Measurements from ENCODE around the gene UBC.
"Not testable (repeated sequence)": the region's sequence is repeated elsewhere in the genome, so short reads cannot be mapped to it uniquely, and the experiment has no call there.

UBC gene

DNA sequence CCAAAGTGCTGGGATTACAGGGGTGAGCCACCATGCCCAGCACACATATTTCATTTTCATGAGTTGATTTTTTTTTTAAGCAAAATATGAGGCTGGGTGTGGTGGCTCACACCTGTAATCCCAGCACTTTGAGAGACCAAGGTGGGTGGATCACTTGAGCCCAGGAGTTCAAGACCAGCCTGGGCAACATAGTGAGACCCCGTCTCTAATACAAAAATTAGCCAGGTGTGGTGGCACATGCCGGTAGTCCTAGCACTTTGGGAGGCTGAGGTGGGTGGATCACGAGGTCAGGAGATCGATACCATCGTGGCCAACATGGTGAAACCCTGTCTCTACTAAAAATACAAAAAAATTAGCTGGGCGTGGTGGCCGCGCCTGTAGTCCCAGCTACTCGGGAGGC is 17.1 kb upstream of the UBC start:
- not testable (repeated sequence) for DNase-seq

DNA sequence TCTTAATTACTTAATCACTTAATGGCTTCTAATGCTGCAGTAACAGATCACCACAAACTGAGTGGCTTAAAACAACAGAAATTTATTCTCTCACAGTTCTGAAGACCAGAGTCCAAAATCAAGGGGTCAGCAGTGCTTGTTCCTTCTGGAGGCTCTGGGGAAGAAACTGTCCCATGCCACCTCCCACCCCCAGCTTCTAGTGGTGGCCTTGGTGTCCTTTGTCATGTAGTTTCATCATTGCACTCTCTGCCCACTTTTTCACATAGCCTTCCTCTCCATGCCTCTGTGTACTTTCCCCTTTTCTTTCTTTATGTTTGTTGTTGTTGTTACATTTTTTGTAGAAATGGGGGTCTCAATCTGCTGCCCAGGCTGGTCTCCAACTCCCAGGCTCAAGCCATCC is 16.1 kb upstream of the UBC start:
- DNase-seq = no peak

DNA sequence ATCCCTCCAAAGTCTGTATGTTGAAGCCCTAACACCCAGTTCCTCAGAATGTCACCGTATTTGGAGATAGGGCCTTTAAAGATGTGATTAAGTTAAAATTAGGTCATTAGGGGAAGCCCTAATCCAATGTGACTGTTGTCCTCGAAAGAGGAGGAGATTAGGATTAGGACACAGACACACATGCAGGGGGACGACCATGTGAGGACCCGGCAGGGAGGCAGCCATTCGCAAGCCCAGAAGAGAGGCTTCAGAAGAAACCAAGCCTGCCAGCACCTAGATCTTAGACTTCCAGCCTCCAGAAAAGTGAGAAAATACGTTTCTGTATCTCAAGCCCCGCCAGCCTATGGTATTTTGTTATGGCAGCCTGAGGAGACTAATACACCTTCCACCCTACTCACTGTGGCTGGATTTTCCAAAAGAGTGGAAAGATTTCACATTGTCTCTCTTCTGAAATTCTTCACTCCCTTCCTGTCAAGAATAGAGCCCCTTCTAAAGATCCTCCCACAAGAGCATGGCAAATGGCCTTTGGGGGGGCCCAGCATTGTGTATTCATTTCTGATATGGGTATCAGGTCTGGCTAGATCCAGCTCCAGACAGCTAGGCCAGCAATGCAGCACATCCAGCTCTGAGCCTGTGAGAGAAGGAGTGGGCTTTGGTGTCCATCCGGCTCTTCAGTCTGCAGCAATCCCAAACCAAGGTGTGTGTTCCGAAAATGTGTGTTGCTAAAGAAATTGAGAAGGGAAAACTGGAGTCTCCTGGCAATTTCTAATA is 15.4 kb upstream of the UBC start:
- no peak for DNase-seq

DNA sequence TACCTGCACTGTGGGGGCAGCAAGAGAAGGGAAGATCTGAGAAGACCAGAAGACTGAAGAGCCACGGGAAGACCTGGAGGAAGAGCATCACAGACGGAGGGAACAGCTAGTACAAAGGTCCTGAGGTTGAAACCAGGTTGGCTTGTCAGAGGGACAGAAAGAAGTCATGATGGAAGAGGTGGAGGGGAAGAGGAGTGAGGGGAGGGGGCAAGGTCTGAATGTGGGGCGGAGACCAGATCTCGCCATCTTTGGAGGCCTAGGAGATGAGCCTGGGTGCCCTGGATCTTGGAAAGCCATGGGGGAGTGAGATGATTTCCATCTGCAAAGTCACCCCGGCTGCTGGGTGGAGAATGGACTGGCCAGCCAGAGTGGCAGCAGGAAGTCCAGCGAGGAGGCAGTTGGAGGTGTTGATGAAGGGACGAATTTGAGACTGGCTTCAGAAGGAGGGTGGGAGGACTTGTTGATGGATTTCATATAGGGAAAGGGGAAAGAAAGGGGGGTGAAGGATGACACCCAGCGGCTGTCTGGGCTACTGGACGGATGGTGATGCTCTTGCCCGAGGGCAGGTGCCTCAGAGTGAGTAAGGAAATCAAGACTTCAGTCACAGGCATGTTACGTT is 14.6 kb upstream of the UBC start:
- DNase-seq = no peak

DNA sequence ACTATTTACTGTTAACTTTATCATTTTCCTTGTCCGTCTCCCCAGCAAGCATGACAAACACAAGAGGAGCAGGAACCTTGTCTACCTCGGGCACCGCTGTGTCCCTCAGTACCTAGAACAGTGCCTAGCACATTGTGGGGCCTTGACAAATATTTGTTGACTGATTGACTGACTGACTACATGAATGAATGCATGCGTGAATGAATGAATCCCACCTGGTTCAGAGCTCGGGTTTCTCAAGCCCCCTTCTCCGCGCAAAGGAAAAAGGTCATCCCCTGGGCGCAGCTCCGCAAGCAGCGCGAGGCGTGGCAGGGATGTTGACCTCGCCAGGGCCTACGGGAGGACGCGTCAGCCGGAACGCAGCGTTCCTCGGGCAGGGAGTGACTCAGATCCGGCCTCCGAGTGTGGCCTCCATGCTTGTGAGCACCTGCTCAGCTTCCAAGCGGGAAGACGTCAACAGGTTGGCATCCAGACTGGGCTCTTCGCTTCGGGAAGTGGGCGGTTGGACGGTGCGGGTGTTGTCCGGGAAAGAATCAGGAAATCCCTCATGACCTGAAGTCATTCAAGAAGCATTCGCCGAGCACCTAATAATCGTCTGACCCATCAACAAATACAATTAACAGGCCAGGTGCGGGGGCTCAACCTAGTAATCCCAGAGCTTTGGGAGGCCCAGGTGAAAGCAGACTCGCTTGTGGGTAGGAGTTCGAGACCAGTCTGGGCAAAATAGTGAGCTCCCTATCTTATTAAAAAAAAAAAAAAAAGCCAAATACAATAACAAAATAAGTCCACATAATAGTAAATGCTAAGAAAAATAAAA is 13.9 kb upstream of the UBC start:
- DNase-seq = no peak

DNA sequence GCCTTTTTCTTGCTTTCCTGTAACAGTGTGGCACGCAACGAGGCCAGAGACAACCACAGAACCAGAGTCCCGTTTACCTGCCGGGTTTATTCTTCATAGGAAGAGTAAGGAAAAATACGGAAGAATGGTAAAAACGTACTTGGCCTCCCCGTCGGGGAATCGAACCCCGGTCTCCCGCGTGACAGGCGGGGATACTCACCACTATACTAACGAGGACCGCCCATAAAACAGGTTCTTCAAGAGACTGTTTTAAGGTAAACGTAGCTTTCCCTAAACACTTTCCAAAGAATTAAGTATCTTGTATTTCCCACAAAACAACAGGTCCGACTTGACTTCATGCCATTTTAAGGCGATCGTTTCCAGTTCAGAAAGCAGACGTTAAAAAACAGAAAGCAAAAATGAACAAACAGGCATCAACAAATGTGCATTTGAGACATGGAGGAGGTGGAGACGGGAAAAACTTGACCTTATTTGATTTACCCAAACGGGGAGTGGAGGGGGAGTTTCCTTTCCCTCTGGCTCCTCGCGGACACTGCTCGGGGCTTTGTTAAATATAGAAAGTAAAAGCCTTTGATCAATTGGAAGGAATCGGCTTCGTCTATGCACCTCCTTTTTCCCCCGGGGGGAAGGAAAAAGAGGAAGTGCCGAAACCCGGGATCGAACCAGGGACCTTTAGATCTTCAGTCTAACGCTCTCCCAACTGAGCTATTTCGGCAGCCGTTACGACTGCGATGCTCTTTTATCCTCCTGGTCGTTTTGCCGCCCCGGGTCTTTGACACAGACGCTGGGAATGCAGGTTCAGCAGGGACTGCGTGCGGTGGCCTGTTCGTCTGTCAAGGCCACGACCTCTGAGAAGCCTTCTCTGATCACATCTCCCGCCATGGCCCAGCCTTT is 13.0 kb upstream of the UBC start:
- no peak for DNase-seq

DNA sequence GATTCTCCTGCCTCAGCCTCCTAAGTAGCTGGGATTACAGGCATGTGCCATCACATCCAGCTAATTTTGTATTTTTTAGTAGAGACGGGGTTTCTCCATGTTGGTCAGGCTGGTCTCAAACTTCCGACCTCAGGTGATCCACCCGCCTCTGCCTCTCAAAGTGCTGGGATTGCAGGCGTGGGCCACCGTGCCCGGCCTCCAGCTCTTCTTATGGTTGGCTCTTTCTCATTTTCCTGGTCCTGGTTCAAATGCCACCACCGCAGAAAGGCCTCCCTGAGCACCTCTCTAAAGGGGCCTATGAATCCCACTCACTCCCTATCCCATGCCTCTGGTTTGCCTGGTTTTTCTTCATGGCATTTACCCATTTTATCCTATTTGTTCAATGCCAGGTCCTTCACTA is 11.3 kb upstream of the UBC start:
- not testable (repeated sequence) for DNase-seq

DNA sequence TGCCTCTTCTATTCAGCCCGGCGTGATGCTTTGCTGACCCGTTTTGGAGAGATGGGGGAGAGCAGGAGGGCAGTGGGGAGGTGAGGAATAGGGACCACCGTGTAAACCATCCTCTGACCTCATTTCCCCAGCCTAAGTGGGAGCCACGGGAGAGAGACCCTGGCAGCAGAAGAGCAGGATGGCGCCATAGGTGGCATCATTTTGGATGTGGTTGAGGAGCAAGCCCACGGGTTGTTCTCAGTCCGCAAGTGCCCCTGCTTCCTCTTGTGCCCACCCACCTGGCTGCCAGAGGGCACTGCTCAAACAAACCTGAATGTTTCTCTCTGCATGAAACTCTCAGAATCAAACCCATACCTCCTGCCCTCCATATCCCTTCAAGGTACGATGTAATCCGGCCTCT is 10.7 kb upstream of the UBC start:
- no peak for DNase-seq

DNA sequence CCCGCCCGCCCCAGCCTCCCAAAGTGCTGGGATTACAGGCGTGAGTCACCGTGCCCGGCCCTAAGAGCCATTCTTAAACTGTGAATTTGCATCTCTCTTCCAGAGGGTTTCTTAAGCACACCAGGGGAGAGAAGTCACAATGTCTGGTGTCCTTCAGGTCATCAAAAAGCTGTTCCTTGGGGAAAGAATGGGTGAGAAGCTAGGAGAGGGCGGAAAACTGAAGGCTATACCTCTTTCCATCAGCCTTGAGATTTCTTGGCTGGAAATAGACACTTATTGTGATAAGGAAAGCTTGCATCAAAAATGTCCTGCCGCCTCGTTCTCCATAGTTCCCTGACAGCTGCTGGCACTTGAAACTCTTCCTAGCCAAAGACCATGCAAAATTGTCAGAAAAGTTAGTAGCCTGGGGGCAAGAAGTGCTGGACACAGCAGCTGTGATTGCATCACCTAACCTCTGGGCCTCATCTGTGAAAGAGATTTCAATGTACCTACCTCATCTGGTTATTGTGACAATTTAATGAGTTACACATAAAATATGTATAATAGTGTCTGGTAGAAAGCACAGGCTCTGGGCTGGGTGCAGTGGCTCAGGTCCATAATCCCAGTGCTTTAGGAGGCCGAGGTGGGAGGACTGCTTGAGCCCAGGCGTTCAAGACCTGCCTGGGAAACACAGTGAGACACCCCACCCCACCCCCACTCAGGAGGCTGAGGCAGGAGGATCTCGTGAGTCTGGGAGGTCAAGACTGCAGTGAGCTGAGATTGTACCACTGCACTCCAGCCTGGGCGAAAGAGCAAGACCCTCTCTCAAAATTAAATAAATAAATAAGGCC is 9.7 kb upstream of the UBC start:
- DNase-seq = no peak

DNA sequence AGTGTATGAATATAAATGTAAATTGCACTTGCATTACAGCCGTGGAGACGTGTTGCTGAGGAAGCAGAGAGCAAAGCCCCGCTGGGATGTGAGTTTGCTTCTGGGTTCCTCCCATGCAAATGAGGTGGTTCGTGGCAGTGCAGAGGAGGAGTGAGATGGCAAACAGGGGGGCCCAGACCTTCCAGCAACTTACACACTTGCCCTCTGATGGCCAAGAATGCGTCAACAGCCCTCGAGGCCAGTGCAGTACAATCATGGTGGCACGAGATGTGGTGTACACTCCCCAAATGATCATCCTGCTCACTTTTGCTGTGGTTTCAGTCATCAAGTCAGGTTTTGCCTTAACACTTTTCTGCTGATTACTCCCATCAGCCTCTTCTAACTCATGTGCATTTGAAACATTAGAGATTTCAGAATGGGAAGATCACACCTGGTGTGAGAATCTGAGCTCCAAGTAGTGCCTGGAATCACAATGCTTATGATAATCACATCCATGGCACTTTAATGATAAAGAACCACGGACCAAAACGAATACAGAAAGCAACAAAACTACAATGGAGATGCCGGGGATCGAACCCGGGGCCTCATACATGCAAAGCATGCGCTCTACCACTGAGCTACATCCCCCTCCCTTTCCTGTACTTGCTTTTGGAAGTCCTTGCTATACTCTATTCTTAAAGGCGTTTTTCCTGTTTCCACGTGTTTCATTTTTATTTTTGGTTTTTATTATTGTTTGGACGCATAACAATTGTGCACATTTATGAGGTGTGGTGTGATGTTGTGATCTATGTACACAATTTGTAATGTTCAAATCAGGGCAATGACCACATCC is 7.0 kb upstream of the UBC start:
- DNase-seq = no peak

DNA sequence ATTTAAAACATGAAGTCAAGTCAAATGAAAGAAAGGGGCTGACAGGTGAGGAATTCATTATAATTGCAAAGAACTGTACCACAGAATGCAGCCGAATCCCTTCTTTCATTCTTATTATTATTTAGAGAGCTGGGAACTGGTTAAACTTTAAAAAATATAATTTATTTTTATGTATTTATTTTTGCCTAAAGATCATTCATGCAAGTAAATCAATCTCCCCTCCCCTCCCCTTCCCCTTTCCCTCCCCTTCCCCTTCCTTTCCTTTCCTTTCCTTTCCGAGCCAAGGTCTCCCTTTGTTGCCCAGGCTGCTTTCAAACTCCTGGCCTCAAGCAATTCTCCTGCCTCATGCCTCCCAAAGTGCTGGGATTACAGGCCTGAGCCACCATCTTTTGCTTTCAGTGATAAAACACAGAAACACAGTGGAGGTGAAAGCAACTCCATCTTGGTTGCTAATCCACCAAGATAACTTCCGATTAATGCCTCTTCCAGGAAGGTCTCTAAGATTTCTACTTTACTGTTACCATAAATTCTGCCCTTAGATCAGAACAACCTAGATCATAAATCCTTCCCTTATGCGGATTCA is 6.0 kb upstream of the UBC start:
- DNase-seq = no peak

DNA sequence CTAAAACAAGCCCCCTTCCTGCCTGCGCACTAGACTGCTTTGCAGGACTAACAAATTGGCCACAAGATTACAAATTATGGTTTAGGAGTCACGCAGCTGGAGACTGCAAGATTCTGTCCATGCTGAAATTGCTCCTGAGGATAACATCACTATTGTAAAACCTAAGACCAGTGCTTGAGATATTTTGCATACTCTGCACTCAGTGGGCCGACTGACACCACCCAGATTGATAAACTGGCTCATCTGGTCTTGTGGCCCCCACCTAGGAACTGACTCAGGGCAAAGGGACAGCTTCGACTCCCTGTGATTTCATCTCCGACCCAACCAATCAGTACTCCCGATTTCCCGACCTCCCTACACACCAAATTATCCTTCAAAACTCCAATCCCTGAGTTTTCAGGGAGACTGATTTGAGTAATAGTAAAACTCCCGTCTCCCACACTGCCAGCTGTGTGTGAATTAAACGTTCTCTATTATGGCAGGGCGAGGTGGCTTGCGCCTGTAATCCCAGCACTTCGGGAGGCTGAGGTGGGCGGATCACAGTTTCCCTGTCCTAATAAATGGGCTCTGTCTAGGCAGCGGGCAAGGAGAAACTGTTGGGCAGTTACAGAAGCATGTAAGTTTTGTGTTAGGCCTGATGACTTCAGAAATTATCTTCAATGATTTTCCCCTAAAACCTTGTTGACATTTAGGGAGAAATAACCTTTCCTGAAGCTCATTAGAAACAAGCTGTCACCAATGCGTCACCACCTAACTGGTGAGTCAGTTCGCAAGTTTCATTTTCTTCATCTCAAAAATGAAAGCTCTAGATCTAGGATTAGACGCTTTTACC is 5.3 kb upstream of the UBC start:
- no peak for DNase-seq

DNA sequence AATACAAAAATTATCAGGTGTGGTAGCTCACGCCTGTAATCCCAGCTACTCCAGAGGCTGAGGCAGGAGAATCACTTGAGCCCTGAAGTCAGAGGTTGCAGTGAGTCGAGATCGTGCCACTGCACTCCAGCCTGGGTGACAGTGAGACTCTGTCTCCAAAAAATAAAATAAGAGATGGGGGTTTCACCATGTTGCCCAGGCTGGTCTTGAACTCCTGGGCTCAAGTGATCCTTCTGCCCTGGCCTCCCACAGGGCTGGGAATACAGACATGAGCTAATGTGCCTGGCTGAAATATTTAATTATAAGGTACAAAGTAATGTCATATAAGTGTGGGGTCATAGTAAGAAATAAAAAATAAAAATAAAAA is 4.2 kb upstream of the UBC start:
- not testable (repeated sequence) for DNase-seq

DNA sequence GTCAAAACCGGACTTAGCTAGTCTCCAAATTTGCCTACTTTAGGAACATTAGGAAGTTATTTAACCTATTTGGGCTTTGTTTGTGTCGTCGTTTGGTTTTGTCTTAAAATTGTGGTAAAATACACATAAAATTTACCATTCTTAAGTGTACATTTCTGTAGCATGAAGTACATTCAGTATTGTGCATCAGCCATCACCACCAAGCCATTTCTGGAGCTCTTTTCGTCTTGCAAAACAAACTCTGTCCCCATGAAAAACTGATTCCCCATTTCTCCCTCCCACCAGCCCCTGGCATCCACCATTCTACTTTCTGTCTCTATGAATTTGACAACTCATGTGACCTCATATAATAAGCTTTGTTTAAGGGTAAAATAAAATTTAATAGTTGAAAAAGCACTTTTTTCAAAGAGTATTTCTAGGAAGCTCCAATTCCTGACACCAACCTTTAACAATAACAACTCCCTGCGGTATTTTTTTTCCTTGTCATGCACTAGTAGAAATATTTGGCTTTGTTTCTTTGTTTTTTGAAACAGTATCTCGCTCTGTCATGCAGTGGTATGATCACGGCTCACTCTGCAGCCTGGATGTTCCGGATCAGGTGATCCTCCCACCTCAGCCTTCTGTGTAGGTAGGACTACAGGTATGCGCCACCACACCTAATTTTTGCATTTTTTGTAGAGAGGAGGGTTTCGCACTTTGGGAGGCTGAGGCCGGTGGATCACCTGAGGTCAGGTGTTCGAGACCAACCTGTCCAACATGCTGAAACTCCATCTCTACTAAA is 3.6 kb upstream of the UBC start:
- no peak for DNase-seq

DNA sequence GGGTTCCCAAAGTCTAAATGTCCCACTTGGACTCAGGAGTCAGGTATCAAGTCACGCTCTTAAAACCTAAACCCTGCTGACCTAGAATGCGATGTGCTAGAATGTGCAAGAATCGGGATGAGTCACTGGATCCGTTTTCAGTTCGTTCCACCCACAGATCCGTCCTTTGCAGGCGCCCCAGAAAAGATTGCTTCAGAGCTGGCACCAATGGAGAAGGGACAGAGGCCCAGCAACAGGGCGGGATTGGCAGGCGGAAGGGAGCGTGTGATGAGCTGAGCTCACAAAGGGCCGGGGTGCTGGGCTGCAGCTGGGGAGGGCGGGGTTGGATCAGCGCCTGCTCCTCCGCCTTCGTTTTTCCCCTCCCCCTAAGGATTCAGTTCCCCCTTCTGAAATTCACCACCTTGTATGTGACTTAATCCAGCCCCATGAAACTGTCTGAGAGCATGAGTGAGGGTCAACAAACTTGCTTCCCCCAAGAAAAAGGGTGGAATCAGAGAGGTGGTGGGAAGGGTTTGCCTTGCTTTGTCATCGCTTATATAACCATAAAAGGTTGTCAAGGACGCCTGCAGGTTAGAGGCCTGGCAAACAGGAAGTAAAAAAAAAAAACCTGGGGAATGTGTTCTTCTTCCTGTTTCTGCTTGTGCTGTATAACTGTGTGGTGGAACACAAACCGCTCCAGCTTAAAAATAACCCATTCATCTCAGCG is 2.8 kb upstream of the UBC start:
- DNase-seq = no peak

DNA sequence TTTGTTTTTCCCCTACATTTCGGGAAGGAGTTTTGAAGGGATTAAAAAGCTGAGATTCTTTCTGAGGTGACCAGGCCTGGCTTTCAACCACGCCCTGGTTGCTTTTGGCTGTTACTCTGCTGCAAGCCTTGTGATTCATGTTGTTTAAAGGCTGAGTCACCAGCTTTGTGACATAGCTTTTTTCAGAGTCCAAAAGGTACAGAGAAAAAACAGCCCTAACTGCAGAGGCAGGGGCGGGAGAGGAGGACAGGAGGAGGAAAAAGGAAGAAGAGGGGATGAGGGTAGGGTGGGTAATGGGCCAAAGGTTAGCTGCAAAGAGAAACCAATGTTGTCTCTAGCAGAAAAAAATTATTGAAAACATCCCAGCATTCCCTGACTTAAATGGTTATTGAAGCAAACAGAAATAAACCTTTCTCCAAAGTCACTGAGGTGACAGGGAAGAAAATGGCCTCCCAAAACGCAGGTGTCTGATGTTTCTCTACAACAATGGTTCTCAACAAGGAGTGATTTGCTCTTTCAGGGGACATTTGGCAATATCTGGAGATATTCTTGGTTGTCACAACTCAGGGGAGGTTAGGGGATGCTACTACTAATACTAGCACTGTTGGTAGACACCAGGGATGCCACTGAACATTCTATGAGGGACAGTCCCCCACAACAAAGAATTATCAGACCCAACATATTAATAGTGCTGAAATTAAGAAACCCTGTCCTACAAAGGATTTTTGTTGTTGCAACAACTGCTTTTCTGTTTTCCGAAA is 2.1 kb upstream of the UBC start:
- no peak for DNase-seq

All from nucleus accumbens (tissue), 56 donors.